GM18873 (cell line): ENCODE results near the gene FHL3.
"Not testable (repeated sequence)": the region's sequence is repeated elsewhere in the genome, so short reads cannot be mapped to it uniquely, and the experiment has no call there.

Source experiments
- ATAC-seq: cut with Tn5 transposase; IDR thresholded peaks from one replicate; pipeline ENCODE4 v1.9.1; 2021; ENCODE audit warnings: mild to moderate bottlenecking, moderate library complexity, moderate number of reproducible peaks; ENCODE audit not compliant: unreplicated experiment, low FRiP score

FHL3 gene

GRCh38 chr1:37995751-37996345, 9.5 kb downstream of the FHL3 start:
- ATAC-seq, result no peak

GRCh38 chr1:37994886-37995566, 10.3 kb downstream of the FHL3 start:
- no peak for ATAC-seq

- ATAC-seq, result peak; percentile 27
Observed at GRCh38 chr1:37989361-37989930, 15.9 kb downstream of the FHL3 start.

GRCh38 chr1:37987679-37988078, 17.6 kb downstream of the FHL3 start:
- no peak for ATAC-seq

- no peak for ATAC-seq
Observed at GRCh38 chr1:37983546-37983945, 21.8 kb downstream of the FHL3 start.

- no peak for ATAC-seq
Observed at GRCh38 chr1:37978541-37978940, 26.8 kb downstream of the FHL3 start.

- not testable (repeated sequence) for ATAC-seq
Observed at GRCh38 chr1:37975083-37975482, 30.2 kb downstream of the FHL3 start.

- no peak for ATAC-seq
Observed at GRCh38 chr1:37974567-37974966, 30.7 kb downstream of the FHL3 start.

GRCh38 chr1:37973684-37974083, 31.6 kb downstream of the FHL3 start:
- not testable (repeated sequence) for ATAC-seq

GRCh38 chr1:37965301-37965700, 40.0 kb downstream of the FHL3 start:
- no peak for ATAC-seq

GRCh38 chr1:37964106-37964505, 41.2 kb downstream of the FHL3 start:
- ATAC-seq, result not testable (repeated sequence)

GRCh38 chr1:37958690-37959089, 46.6 kb downstream of the FHL3 start:
- ATAC-seq, result no peak

GRCh38 chr1:37955685-37956084, 49.6 kb downstream of the FHL3 start:
- no peak for ATAC-seq

GRCh38 chr1:37954316-37954971, 50.9 kb downstream of the FHL3 start:
- ATAC-seq, result no peak

GRCh38 chr1:37952738-37953137, 52.6 kb downstream of the FHL3 start:
- no peak for ATAC-seq

- ATAC-seq, result no peak
Observed at GRCh38 chr1:37951783-37952624, 53.3 kb downstream of the FHL3 start.

GRCh38 chr1:37951041-37951782, 54.1 kb downstream of the FHL3 start:
- ATAC-seq, result no peak

- no peak for ATAC-seq
Observed at GRCh38 chr1:37949524-37950152, 55.7 kb downstream of the FHL3 start.

GRCh38 chr1:37948841-37949240, 56.5 kb downstream of the FHL3 start:
- ATAC-seq, result no peak
